Endothelial cell of umbilical vein (primary cell): Measurements from ENCODE around the gene GATM. TPM values are rescaled to one million over a fixed set of nuclear protein-coding genes. Genes with fewer than 3 reads are reported as not detected.

Experiments
- BruUV-seq: library from RNA; stranded (reverse); fragments of 400-500 nt; replicated peaks from 2 replicates; lab custom pipeline; 2021; lab: Mats Ljungman, UMichigan
- CTCF ChIA-PET: fragments of 300-600, 350-600 bp; sonication (Branson Sonifier 250); formaldehyde crosslinking; loops from one replicate; lab custom pipeline; 2021; ENCODE audit warnings: antibody characterized with exemption, inconsistent platforms; lab: Charles Lee
- POLR2A ChIA-PET: fragments of 300-600, 350-600 bp; sonication (Branson Sonifier 250); formaldehyde crosslinking; loops from one replicate; lab custom pipeline; 2021; ENCODE audit warnings: antibody characterized with exemption, inconsistent platforms; lab: Charles Lee
- DNase-seq: peaks from one replicate; pipeline ENCODE4 v3.0.0-alpha.2; 2011; ENCODE audit warnings: low read depth, low spot score
- FAIRE-seq: peaks from 2 replicates; lab custom pipeline; 2011; peaks lifted over from hg19 to GRCh38; lab: Jason Lieb, UNC
- H2AFZ ChIP-seq: 2 replicates; pipeline ENCODE4 v1.6.0; 2012; ENCODE audit warnings: low read depth, low read length, control low read depth, inconsistent platforms
- H3K27ac ChIP-seq: 2 replicates; pipeline ENCODE4 v1.5.1; 2011; ENCODE audit warnings: low read depth, mild to moderate bottlenecking, control low read depth, low read length, moderate library complexity; ENCODE audit not compliant: insufficient read depth
- H3K27me3 ChIP-seq, 2 experiments: 2 replicates each; pipeline versions ENCODE4 v1.6.0 to v1.6.1; 2011; ENCODE audit warnings: low read length in 2 of 2, mixed read lengths in 1 of 2; ENCODE audit not compliant: control insufficient read depth in 2 of 2, insufficient read depth in 2 of 2
- H3K36me3 ChIP-seq, 2 experiments: 2 replicates in 1 of 2; 3 replicates in 1 of 2; pipeline ENCODE4 v1.5.1; 2011; ENCODE audit warnings: low read length in 2 of 2, mild to moderate bottlenecking in 1 of 2, moderate library complexity in 1 of 2; ENCODE audit not compliant: control insufficient read depth in 2 of 2, insufficient read depth in 2 of 2; ENCODE audit errors: extremely low read depth in 1 of 2
- H3K4me1 ChIP-seq: 3 replicates; pipeline ENCODE4 v1.5.1; 2011; ENCODE audit warnings: mild to moderate bottlenecking, low read length; ENCODE audit not compliant: control insufficient read depth, insufficient read depth; ENCODE audit errors: extremely low read depth
- H3K4me2 ChIP-seq: 2 replicates; pipeline ENCODE4 v1.6.1; 2011; ENCODE audit warnings: low read length, control low read depth, mixed read lengths; ENCODE audit not compliant: insufficient read depth
- H3K4me3 ChIP-seq, 3 experiments: fragments of 200-600 bp in 1 of 3; sonication (generic), shearing (Covaris generic) in 1 of 3; replicated peaks in 1 of 3; 2 replicates each; pipeline ENCODE4 v1.5.1; 2011 to 2016; ENCODE audit warnings: control low read depth in 3 of 3, low read length in 3 of 3, mild to moderate bottlenecking in 2 of 3, inconsistent platforms in 1 of 3, low read depth in 1 of 3, moderate library complexity in 1 of 3; ENCODE audit not compliant: insufficient read depth in 1 of 3
- H3K79me2 ChIP-seq: 2 replicates; pipeline ENCODE4 v1.6.0; 2012; ENCODE audit warnings: low read length, inconsistent platforms; ENCODE audit not compliant: control insufficient read depth, insufficient read depth
- H3K9ac ChIP-seq: replicated peaks from 2 replicates; pipeline ENCODE3; 2011; ENCODE audit warnings: low read length, control low read depth; ENCODE audit not compliant: insufficient read depth; ENCODE audit errors: extremely low read depth
- H3K9me1 ChIP-seq: replicated peaks from 3 replicates; pipeline ENCODE4 v1.6.0; 2011; ENCODE audit warnings: mild to moderate bottlenecking, low read length; ENCODE audit not compliant: control insufficient read depth, insufficient read depth; ENCODE audit errors: extremely low read depth
- H3K9me3 ChIP-seq: replicated peaks from 2 replicates; pipeline ENCODE4 v1.5.1; 2012; ENCODE audit warnings: low read length, inconsistent platforms; ENCODE audit not compliant: control insufficient read depth, insufficient read depth
- H4K20me1 ChIP-seq: replicated peaks from 2 replicates; pipeline ENCODE3; 2011; ENCODE audit warnings: mild to moderate bottlenecking, low read length; ENCODE audit not compliant: control insufficient read depth, insufficient read depth; ENCODE audit errors: extremely low read depth
- CTCF ChIP-seq, 2 donors: IDR thresholded peaks; 1 replicate in 1 of 2; 2 replicates in 1 of 2; pipeline ENCODE4 v1.5.1; 2011; ENCODE audit warnings: low read length in 2 of 2, mild to moderate bottlenecking in 2 of 2, moderate library complexity in 2 of 2, control low read depth in 1 of 2, inconsistent platforms in 1 of 2, low read depth in 1 of 2; ENCODE audit not compliant: insufficient read depth in 1 of 2; ENCODE audit errors: extremely low read depth in 1 of 2
- EZH2 ChIP-seq: IDR thresholded peaks from 2 replicates; pipeline ENCODE4 v1.6.1; 2012; ENCODE audit warnings: borderline replicate concordance, low read depth, mild to moderate bottlenecking, moderate library complexity, low read length, inconsistent platforms; ENCODE audit not compliant: severe bottlenecking
- FOS ChIP-seq: IDR thresholded peaks from 2 replicates; pipeline ENCODE4 v1.6.1; 2011; ENCODE audit warnings: mild to moderate bottlenecking, low read length, moderate library complexity, borderline replicate concordance; ENCODE audit not compliant: insufficient read depth
- GATA2 ChIP-seq: IDR thresholded peaks from 2 replicates; pipeline ENCODE4 v1.7.0; 2011; ENCODE audit warnings: low read depth, mild to moderate bottlenecking, moderate library complexity, mixed read lengths, low read length; ENCODE audit not compliant: insufficient read length, insufficient read depth
- MYC ChIP-seq: IDR thresholded peaks from one replicate; pipeline ENCODE4 v1.6.1; 2011; ENCODE audit warnings: mild to moderate bottlenecking, low read depth, low read length
- POLR2A ChIP-seq: IDR thresholded peaks from 2 replicates; pipeline ENCODE4 v1.6.1; 2012; ENCODE audit warnings: low read depth, mild to moderate bottlenecking, control low read depth, low read length
- POLR2AphosphoS5 ChIP-seq: IDR thresholded peaks from 2 replicates; pipeline ENCODE4 v1.6.1; 2012; ENCODE audit warnings: low read depth, mild to moderate bottlenecking, control low read depth, low read length, moderate library complexity; ENCODE audit not compliant: insufficient read depth
- dilution Hi-C: fragments of 300-500 bp; cut with MboI; formaldehyde crosslinking; loops from one replicate; pipeline ENCODE4 v1.15.0; 2019; ENCODE audit warnings: low sequenced_read_pairs; ENCODE audit not compliant: extremely low pct_ligation_motif_present
- intact Hi-C: fragments of 100-400 bp; cut with micrococcal nuclease; formaldehyde crosslinking; loops from one replicate; pipeline ENCODE4 v1.10.0; 2022
- polyA plus RNA-seq, 4 experiments: library from polyadenylated mRNA; depleted of rRNA in 3 of 4; stranded (reverse) in 3 of 4; unstranded in 1 of 4; fragments of >200 nt; gene quantifications; 2 replicates each; pipeline versions ENCODE4 v1.2.1 to v1.2.3, GENCODE V29; 2011 to 2012; ENCODE audit warnings: missing spikeins in 1 of 4
- total RNA-seq: library from RNA; stranded (reverse); gene quantifications from 2 replicates; pipeline ENCODE4 v1.2.3, GENCODE V29; 2021
- TF ChIP-seq, protein P1 (sequence below): IDR thresholded peaks from 2 replicates; pipeline ENCODE4 v1.6.1; 2011; ENCODE audit not compliant: insufficient read depth, insufficient read length

The GATM gene
- total and polyA plus RNA-seq, 2 donors (not counting 3 experiments of a cell fraction or from before 2014, with no cell fraction given) = 0.21 to 0.60 TPM

GRCh38 chr15:45427085-45427484 is 48.7 kb upstream of the GATM start:
- Histone ChIP-seq H3K27ac (no peak overlapping the region), H3K79me2 (no peaks in the 10 kb centered on the region), H3K9ac (no peak overlapping the region), H3K27me3 (peaks cover 2 to 10% of the 10 kb centered on the region in 2 experiments), H3K9me3 (no peaks in the 10 kb centered on the region), H3K9me1 (no peaks in the 10 kb centered on the region), H3K36me3 (peaks cover 0 to under 1% of the 10 kb centered on the region in 2 experiments), H3K4me1 (peaks cover 5% of the 10 kb centered on the region), H3K4me2 (no peak overlapping the region), H2AFZ (no peak overlapping the region), H3K4me3 (no peak overlapping the region), H4K20me1 (no peaks in the 10 kb centered on the region)
- no peak for DNase-seq
- dilution Hi-C loops (no loop called here), intact Hi-C loops (no loop called here)
- FAIRE-seq = no peak
- ChIA-PET CTCF (interaction anchor here (0.6 to 1.5 kb wide), 4 partner anchors 30 to 188 kb away, joined by 3 to 7 read pairs (median 3); no protein-coding TSS in a partner anchor), POLR2A (no interaction called here)
- TF ChIP-seq POLR2A = no peak
- TF ChIP-seq FOS = no peak
- TF ChIP-seq GATA2 = no peak
- TF ChIP-seq CTCF (IDR thresholded peaks at IDR 0.05; ENCODE audit: extremely low read depth in 1 of 2, insufficient read depth in 1 of 2, low read depth in 1 of 2, low read length in 2 of 2) = no peak
- TF ChIP-seq EZH2 = no peak
- no peak for TF ChIP-seq POLR2AphosphoS5
- no peak for TF ChIP-seq MYC
- TF ChIP-seq, protein P1, sequence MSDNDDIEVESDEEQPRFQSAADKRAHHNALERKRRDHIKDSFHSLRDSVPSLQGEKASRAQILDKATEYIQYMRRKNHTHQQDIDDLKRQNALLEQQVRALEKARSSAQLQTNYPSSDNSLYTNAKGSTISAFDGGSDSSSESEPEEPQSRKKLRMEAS = no peak
- no TSS peak for BruUV-seq
